ENCODE measurements around the gene WRAP73. TPM values are rescaled to one million over a fixed set of nuclear protein-coding genes. Genes with fewer than 3 reads are reported as not detected.

The WRAP73 gene
- total RNA-seq, 1 donor from 2014 or later: 22.5 TPM

DNA sequence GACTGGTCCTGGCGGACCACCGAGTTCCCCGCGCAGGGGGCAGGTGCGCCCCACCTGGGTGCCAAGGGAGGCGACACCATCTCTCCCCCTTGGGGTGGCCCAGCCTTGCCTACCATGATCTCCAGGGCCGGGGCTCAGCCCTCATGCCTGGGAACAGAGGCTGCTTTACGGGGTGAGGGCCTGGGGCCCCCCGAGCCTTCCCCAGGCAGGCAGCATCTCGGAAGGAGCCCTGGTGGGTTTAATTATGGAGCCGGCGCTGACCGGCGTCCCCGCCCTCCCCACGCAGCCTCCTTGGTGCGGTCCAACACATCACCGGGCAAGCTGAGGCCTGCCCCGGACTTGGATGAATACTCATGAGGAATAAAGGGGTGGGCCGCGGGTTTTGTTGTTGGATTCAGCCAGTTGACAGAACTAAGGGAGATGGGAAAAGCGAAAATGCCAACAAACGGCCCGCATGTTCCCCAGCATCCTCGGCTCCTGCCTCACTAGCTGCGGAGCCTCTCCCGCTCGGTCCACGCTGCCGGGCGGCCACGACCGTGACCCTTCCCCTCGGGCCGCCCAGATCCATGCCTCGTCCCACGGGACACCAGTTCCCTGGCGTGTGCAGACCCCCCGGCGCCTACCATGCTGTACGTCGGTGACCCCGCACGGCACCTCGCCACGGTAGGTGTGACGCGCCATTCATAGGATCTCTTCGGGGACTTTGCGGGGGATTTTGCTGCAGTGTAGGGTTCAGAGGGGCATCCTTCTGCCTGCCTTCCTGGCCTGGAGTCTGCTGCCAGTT is 40.6 kb upstream of the WRAP73 start:
- no peak overlapping the region for H3K27ac ChIP-seq
- TF ChIP-seq, protein P1, sequence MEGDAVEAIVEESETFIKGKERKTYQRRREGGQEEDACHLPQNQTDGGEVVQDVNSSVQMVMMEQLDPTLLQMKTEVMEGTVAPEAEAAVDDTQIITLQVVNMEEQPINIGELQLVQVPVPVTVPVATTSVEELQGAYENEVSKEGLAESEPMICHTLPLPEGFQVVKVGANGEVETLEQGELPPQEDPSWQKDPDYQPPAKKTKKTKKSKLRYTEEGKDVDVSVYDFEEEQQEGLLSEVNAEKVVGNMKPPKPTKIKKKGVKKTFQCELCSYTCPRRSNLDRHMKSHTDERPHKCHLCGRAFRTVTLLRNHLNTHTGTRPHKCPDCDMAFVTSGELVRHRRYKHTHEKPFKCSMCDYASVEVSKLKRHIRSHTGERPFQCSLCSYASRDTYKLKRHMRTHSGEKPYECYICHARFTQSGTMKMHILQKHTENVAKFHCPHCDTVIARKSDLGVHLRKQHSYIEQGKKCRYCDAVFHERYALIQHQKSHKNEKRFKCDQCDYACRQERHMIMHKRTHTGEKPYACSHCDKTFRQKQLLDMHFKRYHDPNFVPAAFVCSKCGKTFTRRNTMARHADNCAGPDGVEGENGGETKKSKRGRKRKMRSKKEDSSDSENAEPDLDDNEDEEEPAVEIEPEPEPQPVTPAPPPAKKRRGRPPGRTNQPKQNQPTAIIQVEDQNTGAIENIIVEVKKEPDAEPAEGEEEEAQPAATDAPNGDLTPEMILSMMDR (IDR thresholded peaks at IDR 0.05): no peak
- intact Hi-C loops (cut with DNase I): no loop called here
- no peaks in the 10 kb centered on the region for H3K4me1 ChIP-seq
- ATAC-seq (no peak), DNase-seq (no peak)
- no peaks in the 10 kb centered on the region for H3K9me3 ChIP-seq
- no peak overlapping the region for H3K4me3 ChIP-seq
- H3K36me3 ChIP-seq: no peaks in the 10 kb centered on the region
- peaks cover 2% of the 10 kb centered on the region for H3K27me3 ChIP-seq (ENCODE audit: low read depth)

DNA sequence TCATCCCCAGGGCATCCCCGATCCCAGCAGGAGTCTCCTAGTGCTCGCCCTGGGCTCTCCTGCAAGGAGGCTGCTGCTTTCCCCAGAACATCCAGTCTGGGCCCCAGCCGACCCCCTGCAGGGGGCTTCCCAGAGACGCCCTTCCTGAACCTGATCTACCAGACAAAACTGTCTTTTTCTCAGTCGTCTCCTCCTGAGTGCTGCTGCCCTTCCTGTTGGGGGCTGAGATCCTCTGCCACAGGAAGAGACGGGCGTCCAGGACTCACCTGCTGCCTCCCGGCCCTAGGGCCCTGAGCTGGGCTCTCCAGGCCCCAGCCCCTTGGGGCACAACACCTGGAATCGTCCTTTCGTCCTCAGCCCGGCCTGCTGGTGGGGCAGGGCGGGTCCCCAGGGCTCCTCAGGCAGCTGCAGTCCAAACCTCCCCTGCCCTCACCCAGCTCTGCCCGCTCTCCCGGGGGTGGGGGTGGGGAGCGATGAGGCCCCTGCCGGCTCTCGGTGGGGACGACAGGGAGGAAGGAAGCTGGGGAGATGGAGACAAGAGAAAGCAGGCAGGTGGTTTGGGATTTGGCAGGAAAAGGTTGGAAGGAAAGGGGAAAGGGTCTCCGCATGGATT is 39.3 kb upstream of the WRAP73 start:
- ATAC-seq: no peak
- H3K4me1 ChIP-seq: no peaks in the 10 kb centered on the region
- H3K27me3 ChIP-seq (ENCODE audit: low read depth): peaks cover 2% of the 10 kb centered on the region
- no peak overlapping the region for H3K27ac ChIP-seq
- intact Hi-C loops (cut with DNase I): no loop called here
- TF ChIP-seq, protein P1 (IDR thresholded peaks at IDR 0.05): no peak
- no peaks in the 10 kb centered on the region for H3K36me3 ChIP-seq
- H3K4me3 ChIP-seq: no peak overlapping the region
- no peak for DNase-seq
- no peaks in the 10 kb centered on the region for H3K9me3 ChIP-seq

DNA sequence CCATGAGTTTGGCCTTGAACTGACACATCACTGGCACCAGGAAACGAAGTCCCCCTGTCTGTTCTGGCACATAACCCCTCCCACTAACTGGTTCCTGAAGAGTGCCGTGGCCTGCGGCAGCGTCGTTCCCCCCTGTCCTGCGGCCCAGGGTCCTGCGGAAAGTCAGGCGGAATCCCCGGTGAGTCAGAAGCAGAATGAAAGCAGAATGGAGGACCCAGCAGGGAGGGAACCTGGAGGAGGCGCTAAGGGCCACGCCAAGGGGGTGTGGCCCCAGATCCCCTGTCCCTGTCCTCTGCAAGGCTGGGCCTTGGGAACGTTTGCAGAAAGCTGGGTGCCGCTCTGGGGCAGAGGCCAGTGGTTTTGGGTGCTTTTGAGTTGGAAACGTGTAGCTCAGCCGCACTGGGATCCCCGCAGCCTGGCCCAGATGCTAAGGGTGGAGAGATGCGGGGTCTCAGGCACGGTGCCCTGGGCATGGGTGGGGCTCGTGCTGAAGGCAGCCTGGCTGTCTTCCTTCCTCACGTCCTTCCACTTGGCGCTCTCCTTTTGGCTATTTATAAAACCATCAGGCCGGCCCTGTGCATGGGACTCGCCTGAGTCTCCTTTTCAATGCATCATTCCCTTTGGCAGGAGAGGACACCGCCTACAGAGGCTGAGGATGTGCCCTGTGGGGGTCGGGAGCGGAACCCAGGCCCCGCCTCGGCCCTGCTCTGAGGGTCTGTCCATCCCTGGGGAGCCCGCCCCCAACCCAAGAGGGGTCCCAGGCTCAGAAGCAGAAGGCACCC is 38.6 kb upstream of the WRAP73 start:
- H3K27ac ChIP-seq: no peak overlapping the region
- H3K36me3 ChIP-seq: no peaks in the 10 kb centered on the region
- no peaks in the 10 kb centered on the region for H3K9me3 ChIP-seq
- H3K4me3 ChIP-seq: no peak overlapping the region
- intact Hi-C loops (cut with DNase I): no loop called here
- TF ChIP-seq, protein P1 (IDR thresholded peaks at IDR 0.05): no peak
- peaks cover 5% of the 10 kb centered on the region for H3K27me3 ChIP-seq (ENCODE audit: low read depth)
- H3K4me1 ChIP-seq: no peaks in the 10 kb centered on the region
- DNase-seq (no peak), ATAC-seq (no peak)

DNA sequence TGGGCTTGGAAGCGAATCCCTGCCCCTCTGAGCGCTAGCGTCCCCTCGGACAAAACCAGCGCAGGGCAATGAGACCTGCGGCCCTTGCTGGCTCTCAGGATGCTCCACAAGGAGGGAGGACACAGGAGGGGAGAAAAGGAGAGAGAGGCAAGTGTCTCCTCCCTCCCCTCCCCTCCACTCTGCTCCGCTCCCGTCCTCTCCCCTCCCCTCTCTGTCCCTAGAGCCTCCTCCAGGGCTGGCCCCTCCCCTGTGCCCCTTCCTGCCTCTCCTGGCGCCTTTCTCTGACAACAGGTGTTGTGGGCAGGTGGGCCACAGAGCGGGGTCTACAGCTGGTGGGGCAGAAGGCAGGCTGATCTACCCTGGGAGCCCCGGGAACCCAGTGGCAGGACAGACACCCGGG is 37.6 kb upstream of the WRAP73 start:
- no peak for DNase-seq
- Histone ChIP-seq H3K9me3 (no peaks in the 10 kb centered on the region), H3K4me1 (no peaks in the 10 kb centered on the region), H3K36me3 (no peaks in the 10 kb centered on the region), H3K27me3 (ENCODE audit: low read depth) (peaks cover 5% of the 10 kb centered on the region), H3K27ac (no peak overlapping the region), H3K4me3 (no peak overlapping the region)
- intact Hi-C loops (cut with DNase I): no loop called here
- ATAC-seq: no peak
- TF ChIP-seq, protein P1 (IDR thresholded peaks at IDR 0.05): no peak

DNA sequence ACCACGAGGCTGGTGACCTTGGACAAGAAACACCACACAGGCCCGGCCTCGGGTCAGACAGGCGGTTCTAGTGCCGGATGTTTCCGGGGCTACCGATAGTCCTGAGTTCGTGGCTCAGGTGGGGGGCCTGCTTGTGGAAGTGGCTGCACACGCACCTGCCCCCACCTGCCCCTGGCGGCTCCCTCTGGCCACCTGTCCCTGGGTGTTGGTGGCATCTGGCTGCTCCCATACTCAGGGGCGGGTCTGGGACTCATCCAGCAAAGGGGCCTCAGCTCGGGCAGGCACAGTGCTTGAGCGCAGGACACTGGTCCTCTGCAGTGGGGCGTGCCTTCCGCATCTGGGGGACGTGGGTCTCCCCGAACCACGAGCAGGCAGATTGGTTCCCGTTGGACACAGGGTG is 36.0 kb upstream of the WRAP73 start:
- Histone ChIP-seq H3K4me3 (no peak overlapping the region), H3K27ac (no peak overlapping the region), H3K9me3 (no peaks in the 10 kb centered on the region), H3K4me1 (no peaks in the 10 kb centered on the region), H3K27me3 (ENCODE audit: low read depth) (peaks cover 5% of the 10 kb centered on the region), H3K36me3 (no peaks in the 10 kb centered on the region)
- TF ChIP-seq, protein P1 (IDR thresholded peaks at IDR 0.05): no peak
- intact Hi-C loops (cut with DNase I): no loop called here
- no peak for DNase-seq
- ATAC-seq: no peak

Measured in lower lobe of right lung (tissue), 2 donors.